H9 (cell line): ENCODE results near the gene NSRP1. TPM values are rescaled to one million over a fixed set of nuclear protein-coding genes. Genes with fewer than 3 reads are reported as not detected.

Source experiments
- DNase-seq: peaks from one replicate; pipeline ENCODE4 v3.0.0-alpha.2; 2017
- H2AFZ ChIP-seq: one replicate; pipeline ENCODE4 v1.6.1; 2013; ENCODE audit warnings: mild to moderate bottlenecking, low read length, control low read depth, moderate library complexity
- H2AK5ac ChIP-seq: 2 replicates; pipeline ENCODE4 v1.6.1; 2013; ENCODE audit warnings: low read length, control low read depth, mixed read lengths; ENCODE audit not compliant: insufficient read length
- H2BK120ac ChIP-seq: one replicate; pipeline ENCODE4 v1.6.1; 2013; ENCODE audit warnings: low read depth, mild to moderate bottlenecking, low read length, control low read depth, inconsistent platforms; ENCODE audit not compliant: poor library complexity, severe bottlenecking
- H2BK12ac ChIP-seq: 2 replicates; pipeline ENCODE4 v1.6.1; 2013; ENCODE audit warnings: low read length, control low read depth, mixed read lengths, low read depth; ENCODE audit not compliant: insufficient read length
- H2BK15ac ChIP-seq: 2 replicates; pipeline ENCODE4 v1.6.1; 2013; ENCODE audit warnings: low read depth, low read length, control low read depth
- H2BK20ac ChIP-seq: one replicate; pipeline ENCODE4 v1.6.1; 2013; ENCODE audit warnings: low read depth, mild to moderate bottlenecking, low read length, control low read depth, inconsistent platforms; ENCODE audit not compliant: poor library complexity, severe bottlenecking
- H2BK5ac ChIP-seq: 2 replicates; pipeline ENCODE4 v1.6.1; 2013; ENCODE audit warnings: low read length, control low read depth, mixed read lengths; ENCODE audit not compliant: insufficient read length
- H3K14ac ChIP-seq: 2 replicates; pipeline ENCODE4 v1.6.1; 2013; ENCODE audit warnings: low read length, control low read depth; ENCODE audit not compliant: insufficient read depth
- H3K18ac ChIP-seq: 2 replicates; pipeline ENCODE4 v1.6.1; 2013; ENCODE audit warnings: low read depth, mild to moderate bottlenecking, mixed read lengths, low read length, control low read depth; ENCODE audit not compliant: insufficient read length
- H3K23ac ChIP-seq: 2 replicates; pipeline ENCODE4 v1.6.1; 2013; ENCODE audit warnings: low read length, control low read depth, mixed read lengths, low read depth; ENCODE audit not compliant: insufficient read length
- H3K23me2 ChIP-seq: 2 replicates; pipeline ENCODE4 v1.6.1; 2013; ENCODE audit warnings: low read depth, mild to moderate bottlenecking, mixed read lengths, low read length, control low read depth; ENCODE audit not compliant: insufficient read length, poor library complexity, severe bottlenecking
- H3K27ac ChIP-seq: 2 replicates; pipeline ENCODE4 v1.5.1; 2013; ENCODE audit warnings: low read length, control low read depth, mixed read lengths, low read depth; ENCODE audit not compliant: insufficient read length
- H3K27me3 ChIP-seq: 2 replicates; pipeline ENCODE4 v1.6.1; 2013; ENCODE audit warnings: low read length, control low read depth, inconsistent platforms; ENCODE audit not compliant: insufficient read depth
- H3K4ac ChIP-seq: 2 replicates; pipeline ENCODE4 v1.6.1; 2013; ENCODE audit warnings: low read depth, mild to moderate bottlenecking, control low read depth, inconsistent platforms, low read length, moderate library complexity
- H3K4me1 ChIP-seq: 2 replicates; pipeline ENCODE4 v1.6.1; 2013; ENCODE audit warnings: low read length, control low read depth, inconsistent platforms; ENCODE audit not compliant: insufficient read depth
- H3K4me2 ChIP-seq: 2 replicates; pipeline ENCODE4 v1.6.1; 2013; ENCODE audit warnings: low read length, control low read depth, mixed read lengths; ENCODE audit not compliant: insufficient read length, insufficient read depth
- H3K56ac ChIP-seq: 2 replicates; pipeline ENCODE4 v1.6.1; 2013; ENCODE audit warnings: low read depth, mild to moderate bottlenecking, mixed read lengths, low read length, control low read depth; ENCODE audit not compliant: insufficient read length
- H3K79me1 ChIP-seq: 2 replicates; pipeline ENCODE4 v1.6.1; 2013; ENCODE audit warnings: low read depth, mild to moderate bottlenecking, moderate library complexity, low read length, control low read depth, inconsistent platforms; ENCODE audit not compliant: insufficient read depth, poor library complexity, severe bottlenecking
- H3K79me2 ChIP-seq: 2 replicates; pipeline ENCODE4 v1.6.1; 2013; ENCODE audit warnings: low read length, control low read depth, inconsistent platforms; ENCODE audit not compliant: insufficient read depth
- H3K9ac ChIP-seq: 2 replicates; pipeline ENCODE4 v1.6.1; 2013; ENCODE audit warnings: low read length, control low read depth, mixed read lengths; ENCODE audit not compliant: insufficient read length; ENCODE audit errors: extremely low read depth
- H3K9me3 ChIP-seq: one replicate; pipeline ENCODE4 v1.6.1; 2013; ENCODE audit warnings: low read depth, low read length, inconsistent platforms; ENCODE audit not compliant: control insufficient read depth
- H3T11ph ChIP-seq: one replicate; pipeline ENCODE4 v1.6.1; 2013; ENCODE audit warnings: mild to moderate bottlenecking, low read length, control low read depth, inconsistent platforms
- H4K20me1 ChIP-seq: one replicate; pipeline ENCODE4 v1.6.1; 2013; ENCODE audit not compliant: control insufficient read depth, insufficient read length, insufficient read depth
- H4K5ac ChIP-seq: 2 replicates; pipeline ENCODE4 v1.6.1; 2013; ENCODE audit warnings: low read depth, mild to moderate bottlenecking, mixed read lengths, low read length, control low read depth; ENCODE audit not compliant: insufficient read length
- H4K8ac ChIP-seq: replicated peaks from 2 replicates; pipeline ENCODE4 v1.6.1; 2013; ENCODE audit warnings: low read length, control low read depth, mixed read lengths, low read depth; ENCODE audit not compliant: insufficient read length
- H4K91ac ChIP-seq: 2 replicates; pipeline ENCODE4 v1.6.1; 2013; ENCODE audit warnings: low read depth, mild to moderate bottlenecking, moderate library complexity, mixed read lengths, low read length, control low read depth; ENCODE audit not compliant: insufficient read length
- H3K27ac Mint-ChIP-seq, 3 experiments: 2 replicates in 2 of 3; 3 replicates in 1 of 3; pipeline ENCODE4 v1.8.0; 2020 to 2021; ENCODE audit warnings: mixed read lengths in 3 of 3, mild to moderate bottlenecking in 1 of 3, moderate library complexity in 1 of 3
- H3K27me3 Mint-ChIP-seq: 2 replicates; pipeline ENCODE4 v1.8.0; 2021; ENCODE audit warnings: low read depth, mild to moderate bottlenecking, moderate library complexity, mixed read lengths
- H3K36me3 Mint-ChIP-seq, 3 experiments: 2 replicates in 2 of 3; 3 replicates in 1 of 3; pipeline ENCODE4 v1.8.0; 2020 to 2021; ENCODE audit warnings: low read depth in 3 of 3, mixed read lengths in 3 of 3; ENCODE audit not compliant: insufficient read depth in 1 of 3
- H3K4me1 Mint-ChIP-seq, 2 experiments: 2 replicates each; pipeline ENCODE4 v1.8.0; 2020; ENCODE audit warnings: mixed read lengths in 2 of 2
- H3K4me3 Mint-ChIP-seq, 2 experiments: 2 replicates in 1 of 2; 3 replicates in 1 of 2; pipeline ENCODE4 v1.8.0; 2020 to 2021; ENCODE audit warnings: mild to moderate bottlenecking in 2 of 2, mixed read lengths in 2 of 2, moderate library complexity in 1 of 2
- H3K9me3 Mint-ChIP-seq, 2 experiments: 2 replicates in 1 of 2; 3 replicates in 1 of 2; pipeline ENCODE4 v1.8.0; 2020; ENCODE audit warnings: mild to moderate bottlenecking in 2 of 2, mixed read lengths in 2 of 2, moderate library complexity in 1 of 2
- WGBS: extraction: QIAGEN DNeasy Blood & Tissue Kit; methylation state at CpG from one replicate; pipeline ENCODE4 v1.1.7; 2013; ENCODE audit warnings: missing lambda C conversion rate, low lambda C conversion rate, mixed read lengths; ENCODE audit not compliant: insufficient read length; ENCODE audit errors: extremely low coverage; 5-methylcytosine and 5-hydroxymethylcytosine counted together
- long read RNA-seq: library from polyadenylated mRNA; unstranded; transcript quantifications from one replicate; pipeline ENCODE4 v2.0.0, GENCODE V29; 2020
- total RNA-seq: library from RNA; stranded (reverse); gene quantifications from 2 replicates; pipeline ENCODE4 v1.2.1, GENCODE V29; 2021
- TF ChIP-seq, protein P1 (sequence below): fragments of 200-600 bp; sonication (generic); conservative IDR thresholded peaks from 3 replicates; pipeline ENCODE4 v1.8.0; 2021; ENCODE audit warnings: antibody characterized with exemption, mild to moderate bottlenecking

The NSRP1 gene, protein sequence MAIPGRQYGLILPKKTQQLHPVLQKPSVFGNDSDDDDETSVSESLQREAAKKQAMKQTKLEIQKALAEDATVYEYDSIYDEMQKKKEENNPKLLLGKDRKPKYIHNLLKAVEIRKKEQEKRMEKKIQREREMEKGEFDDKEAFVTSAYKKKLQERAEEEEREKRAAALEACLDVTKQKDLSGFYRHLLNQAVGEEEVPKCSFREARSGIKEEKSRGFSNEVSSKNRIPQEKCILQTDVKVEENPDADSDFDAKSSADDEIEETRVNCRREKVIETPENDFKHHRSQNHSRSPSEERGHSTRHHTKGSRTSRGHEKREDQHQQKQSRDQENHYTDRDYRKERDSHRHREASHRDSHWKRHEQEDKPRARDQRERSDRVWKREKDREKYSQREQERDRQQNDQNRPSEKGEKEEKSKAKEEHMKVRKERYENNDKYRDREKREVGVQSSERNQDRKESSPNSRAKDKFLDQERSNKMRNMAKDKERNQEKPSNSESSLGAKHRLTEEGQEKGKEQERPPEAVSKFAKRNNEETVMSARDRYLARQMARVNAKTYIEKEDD
- 25.8 and 33.3 TPM in 2 replicates for total RNA-seq
- long read RNA-seq, transcript NSRP1-217 (6 exons, 2,420 nt): minor isoform, 5 of 31 reads
- long read RNA-seq, transcript NSRP1-201 (7 exons, 2,541 nt): major isoform, 12 of 31 reads
- long read RNA-seq, partial matches to known transcripts: 7 of 31 reads
- long read RNA-seq, other reads (novel, unspliced or antisense): 6 of 31 reads

DNA sequence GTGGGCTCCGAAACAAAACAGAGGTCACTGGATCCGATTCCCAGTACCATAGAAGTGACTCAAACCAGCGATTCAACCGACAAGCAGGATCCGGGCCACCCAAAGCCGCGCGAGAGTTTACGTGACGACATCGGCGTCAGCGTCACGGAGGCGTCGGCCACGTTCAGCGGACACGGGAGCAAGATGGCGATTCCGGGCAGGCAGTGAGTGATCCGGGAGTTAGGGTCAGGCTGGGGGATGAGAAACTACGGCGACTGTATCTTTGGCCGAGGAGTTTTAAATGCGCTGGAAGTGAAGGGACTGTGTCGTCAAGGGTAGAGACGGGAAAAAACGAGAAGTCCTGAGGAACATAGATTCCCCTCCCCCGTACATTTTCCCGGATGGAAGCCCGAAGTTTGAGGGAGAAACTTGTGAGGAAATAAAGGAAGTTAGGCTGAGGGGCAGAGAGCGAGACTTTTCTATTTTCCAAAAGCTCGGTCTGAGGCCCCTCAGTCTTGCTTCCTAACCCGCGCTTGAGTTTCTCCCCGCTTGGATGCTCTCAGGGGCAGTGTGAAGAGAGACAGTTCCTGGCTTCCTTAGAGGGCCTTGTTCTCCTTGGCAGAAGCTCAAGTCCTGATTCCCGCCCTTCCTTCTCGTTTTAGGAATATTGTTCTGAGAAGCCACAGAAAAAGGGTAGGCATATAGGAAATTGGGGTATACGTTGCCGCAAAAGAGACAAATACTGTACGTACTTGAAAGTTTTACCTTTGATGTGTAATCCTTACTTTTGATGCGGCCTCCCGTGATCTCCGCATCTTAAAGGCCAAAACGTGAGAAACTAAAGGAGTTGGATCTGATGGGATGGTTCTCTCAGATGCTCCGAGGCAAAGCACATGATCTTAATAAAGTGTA is at the start of gene NSRP1:
NSRP1 (plus strand) TSS at position 156 of the 891 bp plus-strand sequence; CDS start at position 184, 28 bp downstream.
- no peak within 1 kb of the TSS for H2AK5ac ChIP-seq
- H3K4ac ChIP-seq: peak within 1 kb of the TSS; percentile 44; the same call in 1 of the 2 replicates
- peaks cover 12% of the 10 kb centered on the region in 2 experiments for H3K4me1 Mint-ChIP-seq
- H3K27me3 Mint-ChIP-seq: no peaks in the 10 kb centered on the region
- H3K36me3 Mint-ChIP-seq: peaks cover 3 to 29% (median 26%) of the 10 kb centered on the region in 3 experiments; a peak in 6 of 7 replicates
- H3K18ac ChIP-seq: peak within 1 kb of the TSS; percentile 98
- H2BK5ac ChIP-seq: peak within 1 kb of the TSS; percentile 95
- peak; percentile 98 for DNase-seq
- no peaks in the 10 kb centered on the region for H3K27me3 ChIP-seq
- H4K5ac ChIP-seq: peak within 1 kb of the TSS; percentile 98
- peak within 1 kb of the TSS; percentile 89 to 95 for H3K4me3 Mint-ChIP-seq
- no peak within 1 kb of the TSS for H2BK20ac ChIP-seq
- TF ChIP-seq, protein P1, sequence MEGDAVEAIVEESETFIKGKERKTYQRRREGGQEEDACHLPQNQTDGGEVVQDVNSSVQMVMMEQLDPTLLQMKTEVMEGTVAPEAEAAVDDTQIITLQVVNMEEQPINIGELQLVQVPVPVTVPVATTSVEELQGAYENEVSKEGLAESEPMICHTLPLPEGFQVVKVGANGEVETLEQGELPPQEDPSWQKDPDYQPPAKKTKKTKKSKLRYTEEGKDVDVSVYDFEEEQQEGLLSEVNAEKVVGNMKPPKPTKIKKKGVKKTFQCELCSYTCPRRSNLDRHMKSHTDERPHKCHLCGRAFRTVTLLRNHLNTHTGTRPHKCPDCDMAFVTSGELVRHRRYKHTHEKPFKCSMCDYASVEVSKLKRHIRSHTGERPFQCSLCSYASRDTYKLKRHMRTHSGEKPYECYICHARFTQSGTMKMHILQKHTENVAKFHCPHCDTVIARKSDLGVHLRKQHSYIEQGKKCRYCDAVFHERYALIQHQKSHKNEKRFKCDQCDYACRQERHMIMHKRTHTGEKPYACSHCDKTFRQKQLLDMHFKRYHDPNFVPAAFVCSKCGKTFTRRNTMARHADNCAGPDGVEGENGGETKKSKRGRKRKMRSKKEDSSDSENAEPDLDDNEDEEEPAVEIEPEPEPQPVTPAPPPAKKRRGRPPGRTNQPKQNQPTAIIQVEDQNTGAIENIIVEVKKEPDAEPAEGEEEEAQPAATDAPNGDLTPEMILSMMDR: no peak
- no peak within 1 kb of the TSS for H2BK12ac ChIP-seq
- no CpG with 5 or more reads among the region's 47 CpGs for WGBS
- peak within 1 kb of the TSS; percentile 90 for H2BK120ac ChIP-seq
- H3K79me2 ChIP-seq: peaks cover 4% of the 10 kb centered on the region; the same call in 1 of the 2 replicates
- H4K8ac ChIP-seq: peak within 1 kb of the TSS; percentile 61
- H3K27ac Mint-ChIP-seq: peak within 1 kb of the TSS; percentile 99 to 100 (median 100)
- H3K9me3 ChIP-seq: no peaks in the 10 kb centered on the region
- peak within 1 kb of the TSS; percentile 63 for H2AFZ ChIP-seq
- no peaks in the 10 kb centered on the region for H3K9me3 Mint-ChIP-seq
- peak within 1 kb of the TSS; percentile 81 for H3T11ph ChIP-seq
- peak within 1 kb of the TSS; percentile 96 for H3K27ac ChIP-seq
- no peaks in the 10 kb centered on the region for H4K20me1 ChIP-seq
- H3K23me2 ChIP-seq: no peaks in the 10 kb centered on the region
- H3K56ac ChIP-seq: peak within 1 kb of the TSS; percentile 91
- peak within 1 kb of the TSS; percentile 62 for H3K4me2 ChIP-seq
- no peak within 1 kb of the TSS for H2BK15ac ChIP-seq
- peak within 1 kb of the TSS; percentile 98 for H3K14ac ChIP-seq
- no peaks in the 10 kb centered on the region for H3K79me1 ChIP-seq
- H3K9ac ChIP-seq: peak within 1 kb of the TSS; percentile 100
- H3K4me1 ChIP-seq: no peaks in the 10 kb centered on the region
- H3K23ac ChIP-seq: no peak within 1 kb of the TSS
- H4K91ac ChIP-seq: peak within 1 kb of the TSS; percentile 62
